ENCODE results near the gene SLC10A4. TPM values are rescaled to one million over a fixed set of nuclear protein-coding genes. Genes with fewer than 3 reads are reported as not detected.
A peak's percentile ranks its signal among the peaks of the same experiment; 100 is the strongest.

The SLC10A4 gene
- total and polyA plus RNA-seq, 4 experiments from 2014 or later, result 0.17 TPM; not detected in 3

DNA sequence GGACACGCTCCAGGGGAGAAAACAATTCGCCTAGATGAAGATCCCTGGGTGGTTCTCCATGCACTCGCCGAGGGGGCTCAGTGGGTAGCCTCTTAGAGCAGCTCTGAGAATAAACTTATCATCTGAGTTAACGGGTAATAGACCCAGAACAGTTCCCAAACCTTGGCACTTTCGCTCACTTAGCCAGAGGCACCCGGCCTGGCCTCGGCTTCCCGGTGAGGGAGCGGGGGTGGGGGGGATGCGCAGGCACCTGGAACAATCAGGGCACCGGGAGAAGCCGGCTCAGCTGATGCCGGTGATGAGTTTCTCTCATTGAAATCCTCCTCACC, 6.5 kb downstream of the SLC10A4 start:
- Histone ChIP-seq H3K36me3 (ENCODE audit: insufficient read depth, low read length) (no peaks in the 10 kb centered on the region), H3K27me3 (ENCODE audit: insufficient read depth, low read length) (peaks cover 28% of the 10 kb centered on the region), H3K9me3 (ENCODE audit: control insufficient read depth in 1 of 2, low read length in 2 of 2) (no peaks in the 10 kb centered on the region), H3K4me1 (ENCODE audit: insufficient read depth, low read length) (peaks cover 9% of the 10 kb centered on the region), H3K27ac (ENCODE audit: low read depth, low read length) (no peak overlapping the region), H3K4me3 (ENCODE audit: low read length in 2 of 2) (no peak overlapping the region)
- DNase-seq, result no peak
- H3K9me3 Mint-ChIP-seq, result no peaks in the 10 kb centered on the region
- intact Hi-C loops (cut with micrococcal nuclease), result no loop called here
- POLR2A ChIA-PET (ENCODE audit: partially characterized antibody), result interaction anchor here (0.8 kb wide), 1 partner anchor 16 kb away, joined by 3 read pairs; no protein-coding TSS in a partner anchor
- CTCF ChIA-PET (ENCODE audit: partially characterized antibody), result no interaction called here
- peaks cover 5 to 9% (median 5%) of the 10 kb centered on the region in 4 donors for H3K4me1 Mint-ChIP-seq
- peaks cover 35% of the 10 kb centered on the region in 2 donors for H3K27me3 Mint-ChIP-seq
- no peak overlapping the region for H3K27ac Mint-ChIP-seq
- peak overlapping the region in 7 of 8 donors; percentile 6 to 75 (median 61) for H3K4me3 Mint-ChIP-seq
- no peaks in the 10 kb centered on the region for H3K36me3 Mint-ChIP-seq

GRCh38 chr4:48490012-48490679, 7.0 kb downstream of the SLC10A4 start, which contains the start of gene ZAR1:
Gene ZAR1, plus strand, starts transcription at chr4:48490252. Its CDS starts 40 bp downstream, at chr4:48490292.
- Histone ChIP-seq H3K27ac (ENCODE audit: low read depth, low read length) (no peak within 1 kb of the TSS), H3K27me3 (ENCODE audit: insufficient read depth, low read length) (peaks cover 23% of the 10 kb centered on the region), H3K4me3 (ENCODE audit: low read length in 2 of 2) (no peak within 1 kb of the TSS), H3K36me3 (ENCODE audit: insufficient read depth, low read length) (no peaks in the 10 kb centered on the region), H3K4me1 (ENCODE audit: insufficient read depth, low read length) (peaks cover 6% of the 10 kb centered on the region), H3K9me3 (ENCODE audit: control insufficient read depth in 1 of 2, low read length in 2 of 2) (no peaks in the 10 kb centered on the region)
- H3K9me3 Mint-ChIP-seq, result no peaks in the 10 kb centered on the region
- ChIA-PET CTCF (ENCODE audit: partially characterized antibody) (no interaction called here), POLR2A (ENCODE audit: partially characterized antibody) (interaction anchor here (0.8 kb wide), 1 partner anchor 15 kb away, joined by 3 read pairs; no protein-coding TSS in a partner anchor)
- H3K36me3 Mint-ChIP-seq, result no peaks in the 10 kb centered on the region
- H3K4me1 Mint-ChIP-seq, result peaks cover 2 to 5% (median 3%) of the 10 kb centered on the region in 4 donors
- no peak for DNase-seq
- intact Hi-C loops (cut with micrococcal nuclease), result no loop called here
- no peak within 1 kb of the TSS for H3K27ac Mint-ChIP-seq
- H3K27me3 Mint-ChIP-seq, result peaks cover 30 to 31% of the 10 kb centered on the region in 2 donors
- peak within 1 kb of the TSS; percentile 6 to 75 (median 58) for H3K4me3 Mint-ChIP-seq

- H3K27ac ChIP-seq (ENCODE audit: low read depth, low read length), result no peak overlapping the region
- peak overlapping the region in 4 of 8 donors; percentile 17 to 43 (median 21) for H3K4me3 Mint-ChIP-seq
- no peak overlapping the region for H3K27ac Mint-ChIP-seq
- no peaks in the 10 kb centered on the region for H3K9me3 ChIP-seq (ENCODE audit: control insufficient read depth in 1 of 2, low read length in 2 of 2)
- ChIA-PET CTCF (ENCODE audit: partially characterized antibody) (no interaction called here), POLR2A (ENCODE audit: partially characterized antibody) (no interaction called here)
- H3K27me3 ChIP-seq (ENCODE audit: insufficient read depth, low read length), result peaks cover 22% of the 10 kb centered on the region
- no peaks in the 10 kb centered on the region for H3K9me3 Mint-ChIP-seq
- DNase-seq, result peak in 1 of 5 donors; percentile 27
- intact Hi-C loops (cut with micrococcal nuclease), result no loop called here
- no peaks in the 10 kb centered on the region for H3K36me3 Mint-ChIP-seq
- peaks cover 25 to 31% of the 10 kb centered on the region in 2 donors for H3K27me3 Mint-ChIP-seq
- H3K4me1 ChIP-seq (ENCODE audit: insufficient read depth, low read length), result peaks cover 6% of the 10 kb centered on the region
- no peaks in the 10 kb centered on the region for H3K36me3 ChIP-seq (ENCODE audit: insufficient read depth, low read length)
- H3K4me1 Mint-ChIP-seq, result peaks cover 2 to 5% (median 3%) of the 10 kb centered on the region in 4 donors
- no peak overlapping the region for H3K4me3 ChIP-seq (ENCODE audit: low read length in 2 of 2)
Measured at GRCh38 chr4:48490680-48491513, 7.8 kb downstream of the SLC10A4 start.

GRCh38 chr4:48491514-48492176, 8.5 kb downstream of the SLC10A4 start:
- intact Hi-C loops (cut with micrococcal nuclease), result no loop called here
- ChIA-PET CTCF (ENCODE audit: partially characterized antibody) (no interaction called here), POLR2A (ENCODE audit: partially characterized antibody) (no interaction called here)
- Histone ChIP-seq H3K27me3 (ENCODE audit: insufficient read depth, low read length) (peaks cover 22% of the 10 kb centered on the region), H3K4me1 (ENCODE audit: insufficient read depth, low read length) (peaks cover 6% of the 10 kb centered on the region), H3K9me3 (ENCODE audit: control insufficient read depth in 1 of 2, low read length in 2 of 2) (no peaks in the 10 kb centered on the region), H3K36me3 (ENCODE audit: insufficient read depth, low read length) (no peaks in the 10 kb centered on the region), H3K27ac (ENCODE audit: low read depth, low read length) (no peak overlapping the region), H3K4me3 (ENCODE audit: low read length in 2 of 2) (no peak overlapping the region)
- Mint-ChIP-seq H3K36me3 (no peaks in the 10 kb centered on the region), H3K27ac (no peak overlapping the region), H3K4me3 (peak overlapping the region in 6 of 8 donors; percentile 17 to 43 (median 28)), H3K9me3 (no peaks in the 10 kb centered on the region), H3K27me3 (peaks cover 25 to 31% of the 10 kb centered on the region in 2 donors), H3K4me1 (peaks cover 2 to 5% (median 3%) of the 10 kb centered on the region in 4 donors)
- DNase-seq, result no peak

DNA sequence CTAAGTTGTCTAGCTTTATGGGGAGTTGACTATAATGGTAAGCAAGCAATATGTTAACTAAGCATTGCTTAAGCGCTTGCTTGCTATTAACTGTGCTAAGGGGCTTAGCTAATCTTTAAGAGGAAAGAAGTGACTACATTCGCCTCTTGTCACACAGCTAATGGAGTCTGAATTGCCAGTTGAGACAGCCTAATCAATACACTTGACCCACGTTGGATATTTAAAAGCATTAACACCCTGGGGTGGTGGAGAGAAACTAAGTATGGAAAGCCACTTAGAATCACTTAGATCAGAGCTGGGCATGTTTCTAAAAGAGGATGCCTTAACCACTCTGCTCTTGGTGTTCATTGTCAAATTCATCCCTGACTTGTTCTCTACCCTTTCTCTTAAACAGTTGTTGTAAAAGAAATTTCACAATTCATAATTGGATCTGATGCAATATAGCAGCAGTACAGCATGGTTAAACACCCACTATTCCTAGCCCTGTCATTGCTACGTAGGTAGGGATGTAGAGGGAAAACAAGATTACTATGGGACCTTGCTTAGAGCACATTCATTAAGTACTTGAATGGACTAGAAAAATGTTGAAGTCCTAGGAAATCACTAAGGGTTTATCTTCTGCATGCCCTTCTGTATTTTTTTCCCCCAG, 10.4 kb downstream of the SLC10A4 start:
- Histone ChIP-seq H3K27ac (ENCODE audit: low read depth, low read length) (no peak overlapping the region), H3K4me1 (ENCODE audit: insufficient read depth, low read length) (peaks cover 6% of the 10 kb centered on the region), H3K36me3 (ENCODE audit: insufficient read depth, low read length) (no peaks in the 10 kb centered on the region), H3K4me3 (ENCODE audit: low read length in 2 of 2) (no peak overlapping the region), H3K27me3 (ENCODE audit: insufficient read depth, low read length) (peaks cover 16% of the 10 kb centered on the region), H3K9me3 (ENCODE audit: control insufficient read depth in 1 of 2, low read length in 2 of 2) (no peaks in the 10 kb centered on the region)
- Mint-ChIP-seq H3K9me3 (no peaks in the 10 kb centered on the region), H3K27ac (no peak overlapping the region), H3K4me3 (no peak overlapping the region), H3K36me3 (peaks cover under 1 to 4% of the 10 kb centered on the region in 2 donors), H3K27me3 (peaks cover 16 to 18% of the 10 kb centered on the region in 2 donors), H3K4me1 (peaks cover 2 to 5% (median 3%) of the 10 kb centered on the region in 4 donors)
- no peak for DNase-seq
- ChIA-PET CTCF (ENCODE audit: partially characterized antibody) (no interaction called here), POLR2A (ENCODE audit: partially characterized antibody) (no interaction called here)
- intact Hi-C loops (cut with micrococcal nuclease), result no loop called here

DNA sequence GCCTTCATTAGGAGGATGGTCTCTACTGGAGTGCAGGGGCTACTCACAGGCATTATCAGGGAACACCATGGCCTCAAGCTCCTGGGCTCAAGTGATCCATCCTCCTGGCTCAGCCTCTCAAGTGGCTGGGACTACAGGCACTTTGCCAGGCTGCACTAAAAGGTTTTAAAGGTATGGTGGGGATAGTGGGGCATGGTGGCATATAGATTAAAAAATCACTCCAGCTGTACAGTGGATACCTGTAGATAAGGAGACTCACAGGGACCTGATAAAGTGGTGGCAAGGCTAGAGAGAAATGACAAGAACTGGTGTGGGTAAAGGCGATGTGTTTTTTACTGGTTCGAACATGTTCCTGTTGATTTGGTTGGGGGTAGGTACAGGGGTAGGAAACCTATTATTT, 12.8 kb downstream of the SLC10A4 start:
- peaks cover 2 to 5% (median 4%) of the 10 kb centered on the region in 4 donors for H3K4me1 Mint-ChIP-seq
- H3K9me3 Mint-ChIP-seq, result peaks cover 0 to 2% (median 0%) of the 10 kb centered on the region in 8 donors
- H3K27ac ChIP-seq (ENCODE audit: low read depth, low read length), result no peak overlapping the region
- H3K27me3 Mint-ChIP-seq, result peaks cover 7 to 8% of the 10 kb centered on the region in 2 donors
- H3K4me1 ChIP-seq (ENCODE audit: insufficient read depth, low read length), result no peaks in the 10 kb centered on the region
- peak overlapping the region in 1 of 7 donors; percentile 1 for H3K27ac Mint-ChIP-seq
- H3K36me3 ChIP-seq (ENCODE audit: insufficient read depth, low read length), result peaks cover 7% of the 10 kb centered on the region
- H3K36me3 Mint-ChIP-seq, result peaks cover 12 to 23% of the 10 kb centered on the region in 2 donors
- no peaks in the 10 kb centered on the region for H3K9me3 ChIP-seq (ENCODE audit: control insufficient read depth in 1 of 2, low read length in 2 of 2)
- H3K27me3 ChIP-seq (ENCODE audit: insufficient read depth, low read length), result peaks cover 7% of the 10 kb centered on the region
- ChIA-PET CTCF (ENCODE audit: partially characterized antibody) (no interaction called here), POLR2A (ENCODE audit: partially characterized antibody) (interaction anchor here (0.6 to 1.3 kb wide), 2 partner anchors 16 to 639 kb away, joined by 3 to 4 read pairs; no protein-coding TSS in a partner anchor)
- no peak for DNase-seq
- intact Hi-C loops (cut with micrococcal nuclease), result no loop called here
- H3K4me3 ChIP-seq (ENCODE audit: low read length in 2 of 2), result no peak overlapping the region
- peak overlapping the region in 1 of 8 donors; percentile 21 for H3K4me3 Mint-ChIP-seq
